ENCODE measurements around the gene SPTBN4. TPM values are rescaled to one million over a fixed set of nuclear protein-coding genes. Genes with fewer than 3 reads are reported as not detected.

SPTBN4 gene
- total RNA-seq, 3 donors from 2014 or later = 1.3 to 1.6 (median 1.6) TPM

DNA sequence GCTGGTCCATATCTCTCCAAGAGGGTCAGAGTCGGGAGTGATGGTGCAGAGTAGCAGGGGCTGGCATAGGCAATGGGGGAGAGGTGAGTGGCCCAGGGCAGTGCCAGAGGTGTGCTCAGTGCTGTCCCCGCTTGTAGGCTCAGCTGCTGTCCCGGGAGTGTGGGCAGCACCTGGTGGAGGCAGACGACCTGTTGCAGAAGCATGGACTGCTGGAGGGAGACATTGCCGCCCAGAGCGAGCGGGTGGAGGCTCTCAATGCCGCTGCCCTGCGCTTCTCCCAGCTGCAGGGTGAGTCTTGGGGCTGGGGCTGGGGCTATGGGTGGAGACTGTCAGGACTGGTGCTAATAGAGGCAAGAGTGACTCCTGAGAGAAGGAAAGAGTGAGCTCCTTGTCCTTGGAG, 39.3 kb downstream of the SPTBN4 start:
- no peak for DNase-seq (ENCODE audit: low spot score in 2 of 2)
- H3K4me3 ChIP-seq = no peak overlapping the region
- no peak overlapping the region for H3K27ac ChIP-seq
- no peaks in the 10 kb centered on the region for H3K9me3 ChIP-seq
- TF ChIP-seq POLR2AphosphoS5 (IDR thresholded peaks at IDR 0.05) = no peak
- TF ChIP-seq, protein P1, sequence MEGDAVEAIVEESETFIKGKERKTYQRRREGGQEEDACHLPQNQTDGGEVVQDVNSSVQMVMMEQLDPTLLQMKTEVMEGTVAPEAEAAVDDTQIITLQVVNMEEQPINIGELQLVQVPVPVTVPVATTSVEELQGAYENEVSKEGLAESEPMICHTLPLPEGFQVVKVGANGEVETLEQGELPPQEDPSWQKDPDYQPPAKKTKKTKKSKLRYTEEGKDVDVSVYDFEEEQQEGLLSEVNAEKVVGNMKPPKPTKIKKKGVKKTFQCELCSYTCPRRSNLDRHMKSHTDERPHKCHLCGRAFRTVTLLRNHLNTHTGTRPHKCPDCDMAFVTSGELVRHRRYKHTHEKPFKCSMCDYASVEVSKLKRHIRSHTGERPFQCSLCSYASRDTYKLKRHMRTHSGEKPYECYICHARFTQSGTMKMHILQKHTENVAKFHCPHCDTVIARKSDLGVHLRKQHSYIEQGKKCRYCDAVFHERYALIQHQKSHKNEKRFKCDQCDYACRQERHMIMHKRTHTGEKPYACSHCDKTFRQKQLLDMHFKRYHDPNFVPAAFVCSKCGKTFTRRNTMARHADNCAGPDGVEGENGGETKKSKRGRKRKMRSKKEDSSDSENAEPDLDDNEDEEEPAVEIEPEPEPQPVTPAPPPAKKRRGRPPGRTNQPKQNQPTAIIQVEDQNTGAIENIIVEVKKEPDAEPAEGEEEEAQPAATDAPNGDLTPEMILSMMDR (IDR thresholded peaks at IDR 0.05) = no peak
- intact Hi-C loops (cut with DNase I; ENCODE audit: low total_unique reads) = no loop called here
- no peaks in the 10 kb centered on the region for H3K27me3 ChIP-seq
- H3K4me1 ChIP-seq = no peaks in the 10 kb centered on the region
- H3K36me3 ChIP-seq = no peaks in the 10 kb centered on the region

DNA sequence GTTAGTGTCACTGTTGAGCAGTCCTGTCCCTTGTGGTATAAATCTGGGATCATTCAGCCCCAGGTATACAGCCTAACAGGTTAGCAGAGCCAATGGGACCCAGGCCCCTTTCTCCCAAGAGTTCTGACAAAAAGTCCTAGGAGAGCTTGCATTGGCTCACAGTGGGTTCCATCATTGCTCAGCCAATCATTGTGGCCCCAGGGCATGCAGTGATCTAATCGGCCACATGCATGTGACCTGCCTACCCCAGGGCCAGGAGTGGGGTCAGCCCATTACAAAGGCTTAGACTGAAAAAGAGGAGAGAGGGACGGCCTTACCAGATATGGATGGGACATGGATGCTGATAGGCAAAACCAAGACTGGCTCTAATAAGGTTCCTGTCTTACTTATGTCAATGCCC, 41.1 kb downstream of the SPTBN4 start:
- H3K9me3 ChIP-seq = no peaks in the 10 kb centered on the region
- peaks cover 0 to 8% of the 10 kb centered on the region in 2 donors for H3K27me3 ChIP-seq
- intact Hi-C loops (cut with DNase I; ENCODE audit: low total_unique reads) = no loop called here
- H3K36me3 ChIP-seq = no peaks in the 10 kb centered on the region
- TF ChIP-seq, protein P1 (IDR thresholded peaks at IDR 0.05) = no peak
- TF ChIP-seq POLR2AphosphoS5 (IDR thresholded peaks at IDR 0.05) (no peak), POLR2A (IDR thresholded peaks at IDR 0.05) (no peak)
- H3K27ac ChIP-seq = no peak overlapping the region
- no peak for DNase-seq (ENCODE audit: low spot score in 2 of 2)
- H3K4me1 ChIP-seq = no peaks in the 10 kb centered on the region
- no peak overlapping the region for H3K4me3 ChIP-seq

DNA sequence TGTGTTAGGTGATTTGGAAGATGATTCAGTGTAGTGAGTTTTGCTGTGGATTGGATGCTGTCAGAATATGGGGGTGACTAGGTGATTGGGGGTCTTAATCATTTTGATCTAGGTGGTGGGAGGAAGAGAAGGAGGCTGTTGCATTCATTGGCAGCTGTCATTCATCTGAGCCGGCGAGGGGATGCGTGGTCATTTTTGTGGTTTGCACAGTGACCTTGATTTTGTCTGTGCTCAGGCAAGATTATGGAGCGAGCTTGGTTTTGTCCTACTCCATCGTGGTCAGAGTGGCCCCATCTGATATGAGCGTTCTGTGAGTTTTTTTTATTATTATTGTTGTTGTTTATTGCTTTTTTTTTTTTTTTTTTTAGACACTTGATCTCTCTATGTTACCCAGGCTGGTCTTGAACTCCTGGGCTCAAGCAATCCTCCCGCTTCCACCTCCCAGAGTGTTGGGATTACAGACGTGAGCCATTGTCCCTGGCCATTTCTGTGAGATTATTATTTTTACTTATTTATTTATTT, 42.0 kb downstream of the SPTBN4 start:
- no peak for DNase-seq (ENCODE audit: low spot score in 2 of 2)
- H3K27ac ChIP-seq = no peak overlapping the region
- H3K9me3 ChIP-seq = no peaks in the 10 kb centered on the region
- no peaks in the 10 kb centered on the region for H3K4me1 ChIP-seq
- TF ChIP-seq POLR2A (IDR thresholded peaks at IDR 0.05) (no peak), POLR2AphosphoS5 (IDR thresholded peaks at IDR 0.05) (no peak)
- TF ChIP-seq, protein P1 (IDR thresholded peaks at IDR 0.05) = no peak
- no peaks in the 10 kb centered on the region for H3K36me3 ChIP-seq
- no peak overlapping the region for H3K4me3 ChIP-seq
- H3K27me3 ChIP-seq = peaks cover 0 to 17% of the 10 kb centered on the region in 2 donors
- intact Hi-C loops (cut with DNase I; ENCODE audit: low total_unique reads) = no loop called here

DNA sequence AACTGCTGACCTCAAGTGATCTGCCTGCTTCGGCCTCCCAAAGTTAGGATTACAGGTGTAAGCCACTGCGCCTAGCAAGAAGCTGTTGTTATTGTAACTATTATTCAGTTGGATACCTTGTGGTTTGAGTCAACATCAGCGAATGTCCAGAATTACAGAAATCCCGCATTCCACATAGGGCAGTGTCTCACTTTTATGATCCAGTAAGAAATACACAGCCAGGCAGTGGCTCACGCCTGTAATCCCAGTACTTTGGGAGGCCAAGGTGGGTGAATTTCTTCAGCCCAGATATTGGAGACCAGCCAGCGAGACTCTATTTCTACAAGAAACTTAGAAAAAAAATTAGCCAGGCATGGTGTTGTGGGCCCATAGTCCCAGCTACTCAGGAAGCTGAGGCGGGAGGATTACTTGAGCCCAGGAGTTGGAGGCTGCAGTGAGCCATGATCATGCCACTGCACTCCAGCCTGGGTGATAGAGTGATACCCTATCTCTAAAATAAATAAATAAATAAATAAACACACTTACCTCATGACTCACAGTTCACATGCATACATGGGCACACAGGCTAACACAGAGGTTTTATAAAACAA, 43.8 kb downstream of the SPTBN4 start:
- intact Hi-C loops (cut with DNase I; ENCODE audit: low total_unique reads) = no loop called here

DNA sequence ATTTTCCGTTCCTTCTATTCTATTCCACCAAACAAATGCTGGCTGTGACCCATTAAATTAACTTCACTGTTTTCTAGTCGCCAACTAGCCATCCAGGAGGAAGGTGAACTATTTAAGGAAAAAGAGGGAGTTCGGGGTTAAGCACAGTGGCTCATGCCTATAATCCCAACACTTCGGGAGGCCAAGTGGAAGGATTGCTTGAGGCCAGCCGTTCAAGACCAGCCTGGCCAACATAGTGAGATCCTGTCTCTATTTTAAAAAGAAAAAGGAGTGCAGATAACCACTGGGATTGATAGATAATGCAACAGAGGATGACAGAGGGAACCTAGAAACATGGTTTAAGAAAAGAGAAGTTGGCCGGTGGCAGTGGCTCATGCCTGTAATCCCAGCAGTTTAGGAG, 44.7 kb downstream of the SPTBN4 start:
- H3K36me3 ChIP-seq = no peaks in the 10 kb centered on the region
- no peak overlapping the region for H3K27ac ChIP-seq
- no peak overlapping the region for H3K4me3 ChIP-seq
- no peaks in the 10 kb centered on the region for H3K9me3 ChIP-seq
- TF ChIP-seq POLR2AphosphoS5 (IDR thresholded peaks at IDR 0.05) = no peak
- TF ChIP-seq POLR2A (IDR thresholded peaks at IDR 0.05) = no peak
- no peak for DNase-seq (ENCODE audit: low spot score in 2 of 2)
- intact Hi-C loops (cut with DNase I; ENCODE audit: low total_unique reads) = no loop called here
- H3K27me3 ChIP-seq = peaks cover 0 to 27% of the 10 kb centered on the region in 2 donors
- H3K4me1 ChIP-seq = no peaks in the 10 kb centered on the region

More for the DNA sequence above, 43.8 kb downstream of the SPTBN4 start:
- H3K4me1 ChIP-seq = no peaks in the 10 kb centered on the region
- peaks cover 0 to 27% of the 10 kb centered on the region in 2 donors for H3K27me3 ChIP-seq
- no peaks in the 10 kb centered on the region for H3K9me3 ChIP-seq
- H3K4me3 ChIP-seq = no peak overlapping the region
- no peak for DNase-seq (ENCODE audit: low spot score in 2 of 2)
- TF ChIP-seq POLR2AphosphoS5 (IDR thresholded peaks at IDR 0.05) = no peak
- TF ChIP-seq, protein P1 (IDR thresholded peaks at IDR 0.05) = no peak
- no peak for TF ChIP-seq POLR2A (IDR thresholded peaks at IDR 0.05)
- no peak overlapping the region for H3K27ac ChIP-seq
- H3K36me3 ChIP-seq = no peaks in the 10 kb centered on the region
